MM.1S (cell line): ENCODE measurements around the gene BICDL2.

ENCODE experiments used
- EZH2 ChIP-seq: fragments of 300-600 bp; sonication (generic); optimal IDR thresholded peaks from 2 replicates; pipeline ENCODE3; 2017; ENCODE audit warnings: low read depth, mild to moderate bottlenecking, antibody characterized with exemption, low read length, mixed read lengths
- EZH2phosphoT487 ChIP-seq: fragments of 300-600 bp; sonication (generic); IDR thresholded peaks from 2 replicates; pipeline ENCODE4 v1.6.1; 2018; ENCODE audit warnings: antibody characterized with exemption, low read length
- TF ChIP-seq, protein P1 (sequence below): fragments of 300-600 bp; sonication (generic); IDR thresholded peaks from 2 replicates; pipeline ENCODE4 v1.5.1; 2016; ENCODE audit warnings: antibody characterized with exemption, low read length, mixed read lengths

DNA sequence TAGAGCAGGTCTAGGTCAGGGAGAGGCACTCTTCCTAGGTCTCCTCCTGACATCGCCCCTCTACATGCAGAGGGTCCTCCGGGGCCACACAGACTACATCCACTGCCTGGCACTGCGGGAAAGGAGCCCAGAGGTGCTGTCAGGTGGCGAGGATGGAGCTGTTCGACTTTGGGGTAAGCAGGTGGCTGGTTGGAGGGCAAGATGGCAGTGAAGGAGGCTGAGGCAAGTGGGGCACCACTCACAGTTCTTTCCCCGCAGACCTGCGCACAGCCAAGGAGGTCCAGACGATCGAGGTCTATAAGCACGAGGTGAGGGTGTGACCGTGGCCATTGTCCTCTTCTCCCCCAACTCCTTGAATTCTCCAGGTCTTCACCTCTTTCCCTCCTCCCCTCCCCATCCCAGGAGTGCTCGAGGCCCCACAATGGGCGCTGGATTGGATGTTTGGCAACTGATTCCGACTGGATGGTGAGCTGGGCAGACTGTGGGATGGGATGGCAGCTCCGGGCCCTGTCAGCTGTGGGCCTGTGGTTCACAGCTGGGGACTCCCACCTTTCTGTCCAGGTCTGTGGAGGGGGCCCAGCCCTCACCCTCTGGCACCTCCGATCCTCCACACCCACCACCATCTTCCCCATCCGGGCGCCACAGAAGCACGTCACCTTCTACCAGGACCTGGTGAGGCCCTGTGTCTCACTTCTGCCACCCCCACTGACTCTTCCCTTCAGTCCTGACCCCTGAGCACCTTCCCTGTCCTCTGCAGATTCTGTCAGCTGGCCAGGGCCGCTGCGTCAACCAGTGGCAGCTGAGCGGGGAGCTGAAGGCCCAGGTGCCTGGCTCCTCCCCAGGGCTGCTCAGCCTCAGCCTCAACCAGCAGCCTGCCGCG is 9.9 kb downstream of the BICDL2 start:
- TF ChIP-seq, protein P1, sequence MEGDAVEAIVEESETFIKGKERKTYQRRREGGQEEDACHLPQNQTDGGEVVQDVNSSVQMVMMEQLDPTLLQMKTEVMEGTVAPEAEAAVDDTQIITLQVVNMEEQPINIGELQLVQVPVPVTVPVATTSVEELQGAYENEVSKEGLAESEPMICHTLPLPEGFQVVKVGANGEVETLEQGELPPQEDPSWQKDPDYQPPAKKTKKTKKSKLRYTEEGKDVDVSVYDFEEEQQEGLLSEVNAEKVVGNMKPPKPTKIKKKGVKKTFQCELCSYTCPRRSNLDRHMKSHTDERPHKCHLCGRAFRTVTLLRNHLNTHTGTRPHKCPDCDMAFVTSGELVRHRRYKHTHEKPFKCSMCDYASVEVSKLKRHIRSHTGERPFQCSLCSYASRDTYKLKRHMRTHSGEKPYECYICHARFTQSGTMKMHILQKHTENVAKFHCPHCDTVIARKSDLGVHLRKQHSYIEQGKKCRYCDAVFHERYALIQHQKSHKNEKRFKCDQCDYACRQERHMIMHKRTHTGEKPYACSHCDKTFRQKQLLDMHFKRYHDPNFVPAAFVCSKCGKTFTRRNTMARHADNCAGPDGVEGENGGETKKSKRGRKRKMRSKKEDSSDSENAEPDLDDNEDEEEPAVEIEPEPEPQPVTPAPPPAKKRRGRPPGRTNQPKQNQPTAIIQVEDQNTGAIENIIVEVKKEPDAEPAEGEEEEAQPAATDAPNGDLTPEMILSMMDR, result no peak
- TF ChIP-seq EZH2phosphoT487, result no peak
- no peak for TF ChIP-seq EZH2
